Skin of body (tissue), 2 donors: ENCODE data around the gene CABLES1. TPM values are rescaled to one million over a fixed set of nuclear protein-coding genes. Genes with fewer than 3 reads are reported as not detected.
A peak's percentile ranks its signal among the peaks of the same experiment; 100 is the strongest.
"Not testable (repeated sequence)": the region's sequence is repeated elsewhere in the genome, so short reads cannot be mapped to it uniquely, and the experiment has no call there.

ENCODE experiments used
- DNase-seq: peaks from one replicate; lab custom pipeline; 2025; lab: John Stamatoyannopoulos, UW
- total RNA-seq: library from RNA; depleted of rRNA; stranded (reverse); fragments of >200 nt; gene quantifications from one replicate; pipeline ENCODE4 v1.2.3, GENCODE V29; 2014

Gene CABLES1
- total RNA-seq, 1 donor from 2014 or later: 26.6 TPM

- DNase-seq: not testable (repeated sequence)
Measured at GRCh38 chr18:23109163-23109562, 26.1 kb upstream of the CABLES1 start.

- DNase-seq: no peak
Measured at GRCh38 chr18:23113576-23113975, 21.7 kb upstream of the CABLES1 start.

GRCh38 chr18:23114171-23114881 lies 21.0 kb upstream of the CABLES1 start:
- DNase-seq: peak; percentile 27

- DNase-seq: no peak
Measured at GRCh38 chr18:23114911-23115310, 20.4 kb upstream of the CABLES1 start.

GRCh38 chr18:23115683-23116096 lies 19.6 kb upstream of the CABLES1 start:
- DNase-seq: no peak

DNA sequence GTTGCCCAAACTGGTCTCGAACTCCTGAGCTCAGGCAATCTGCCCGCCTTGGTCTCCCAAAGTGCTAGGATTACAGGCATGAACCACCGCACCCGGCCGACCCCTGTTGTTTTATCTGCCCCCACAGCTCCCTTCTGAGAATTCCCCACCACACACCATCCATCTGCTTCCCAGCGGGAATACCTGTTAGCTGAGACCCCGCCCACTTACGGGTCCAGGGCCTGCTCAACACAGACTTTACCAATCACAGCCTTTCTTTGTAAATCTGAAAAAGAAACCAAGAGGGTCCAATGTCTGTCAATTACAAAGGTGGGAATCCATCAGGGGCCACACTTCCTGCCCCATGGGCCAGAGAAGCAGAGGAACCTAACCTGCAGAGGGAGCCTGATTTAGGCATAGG lies 14.2 kb upstream of the CABLES1 start:
- no peak for DNase-seq

GRCh38 chr18:23122334-23123229 lies 12.7 kb upstream of the CABLES1 start:
- DNase-seq: no peak

GRCh38 chr18:23126376-23127056 lies 8.8 kb upstream of the CABLES1 start:
- DNase-seq: no peak

DNA sequence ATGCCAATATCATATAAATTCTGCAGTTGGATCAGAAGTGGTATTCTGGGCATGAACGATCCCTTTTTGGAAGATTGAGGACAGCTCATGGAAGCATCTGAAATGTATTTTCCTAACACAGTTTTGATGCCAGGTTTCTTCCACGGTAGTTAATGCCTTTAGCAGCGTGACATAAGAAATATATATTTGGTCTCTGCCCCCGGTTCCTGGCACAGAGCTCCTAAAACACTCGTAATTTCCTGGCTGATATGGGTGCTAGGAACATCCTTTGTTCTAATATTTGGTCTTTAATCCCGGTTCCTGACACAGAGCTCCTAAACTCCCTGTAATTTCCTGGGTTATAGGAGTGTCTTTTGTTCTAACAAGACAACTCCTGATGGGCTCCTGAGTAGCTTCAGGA lies 8.2 kb upstream of the CABLES1 start:
- no peak for DNase-seq

GRCh38 chr18:23129355-23130002 lies 5.8 kb upstream of the CABLES1 start:
- no peak for DNase-seq

- peak; percentile 26 for DNase-seq
Measured at GRCh38 chr18:23131693-23132319, 3.5 kb upstream of the CABLES1 start.

GRCh38 chr18:23133860-23134779 lies 1.2 kb upstream of the CABLES1 start:
- DNase-seq: no peak

- DNase-seq: no peak
Measured at GRCh38 chr18:23135550-23136325, 453 bp downstream of the CABLES1 start.

DNA sequence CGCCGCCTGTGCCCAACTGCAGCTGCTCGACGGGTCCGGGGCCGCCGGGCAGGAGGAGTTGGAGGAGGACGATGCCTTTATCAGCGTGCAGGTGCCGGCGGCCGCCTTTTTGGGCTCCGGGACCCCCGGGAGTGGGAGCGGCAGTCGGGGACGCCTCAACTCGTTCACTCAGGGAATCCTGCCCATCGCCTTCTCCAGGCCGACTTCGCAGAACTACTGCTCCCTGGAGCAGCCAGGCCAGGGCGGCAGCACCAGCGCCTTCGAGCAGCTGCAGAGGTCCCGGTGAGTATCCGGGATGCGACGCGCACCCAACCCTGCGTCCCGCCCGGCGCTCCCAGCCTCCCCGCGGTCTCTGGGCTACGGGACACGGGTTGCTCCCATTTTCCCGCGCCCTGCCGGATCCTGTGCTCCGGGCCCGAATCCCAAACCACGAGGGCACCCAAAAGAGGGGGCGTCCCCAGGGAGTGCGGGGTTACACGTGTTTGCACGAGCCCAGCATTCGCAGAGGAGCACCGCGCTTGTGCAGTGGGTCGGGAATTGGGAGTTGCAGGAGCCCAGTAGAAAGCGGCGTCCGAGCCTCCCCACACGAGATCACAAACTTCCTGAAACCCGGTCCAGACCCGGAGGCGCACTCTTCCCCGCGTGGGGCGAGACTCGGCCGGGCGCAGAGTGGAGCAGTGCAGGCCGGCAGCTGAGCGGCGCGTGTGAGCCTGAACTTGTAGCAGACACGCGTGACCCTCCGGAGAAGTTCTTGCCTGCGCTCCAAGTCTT lies 1.2 kb downstream of the CABLES1 start:
- DNase-seq: no peak

DNA sequence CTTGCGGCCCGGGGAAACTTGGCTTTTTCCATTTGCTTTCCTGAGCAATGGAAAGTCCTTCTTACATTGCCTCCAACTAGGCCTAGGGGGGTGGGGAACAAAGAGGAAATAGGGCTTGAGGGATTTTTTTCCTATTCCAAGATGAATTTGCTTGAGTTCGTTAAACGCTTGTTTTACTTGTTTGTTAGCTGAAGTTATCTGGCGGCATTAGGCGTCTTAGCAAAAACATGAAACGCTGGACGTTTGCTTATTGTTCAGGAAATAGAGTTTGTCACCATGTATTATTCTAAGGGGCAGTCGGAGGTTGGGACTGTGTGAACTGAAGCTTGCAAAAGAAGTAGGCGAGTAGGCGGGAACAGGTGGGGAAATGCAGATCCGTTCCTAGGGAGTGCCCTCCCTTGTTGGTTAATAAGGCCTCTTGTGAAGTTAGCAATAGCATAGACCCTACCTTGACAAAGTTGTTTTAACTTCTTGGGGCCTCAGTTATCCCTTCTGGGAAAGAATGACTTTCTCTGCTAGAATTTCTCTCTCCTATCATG lies 1.9 kb downstream of the CABLES1 start:
- peak; percentile 43 for DNase-seq

GRCh38 chr18:23137788-23138216 lies 2.5 kb downstream of the CABLES1 start:
- DNase-seq: peak; percentile 18

DNA sequence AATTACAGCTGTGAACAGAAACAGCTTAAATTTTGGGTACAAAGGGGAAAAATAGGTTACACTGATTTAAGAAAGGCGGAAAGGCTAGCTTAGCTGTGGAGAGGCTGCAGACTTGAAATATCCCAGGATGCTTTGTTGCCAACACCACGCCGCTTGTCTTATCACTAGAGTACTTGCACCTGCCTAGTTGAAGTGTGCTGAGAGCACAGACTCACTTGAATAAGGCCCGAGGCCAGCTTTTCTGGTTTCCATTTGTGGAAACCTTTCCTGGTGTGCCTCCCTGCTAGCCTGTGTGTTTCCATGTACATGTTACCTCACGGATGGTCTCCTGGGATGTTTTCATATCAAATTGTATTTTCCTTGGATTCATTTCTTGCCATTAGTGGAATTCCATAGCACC lies 3.2 kb downstream of the CABLES1 start:
- no peak for DNase-seq
